ENCODE measurements around the gene PSMC3IP. TPM values are rescaled to one million over a fixed set of nuclear protein-coding genes. Genes with fewer than 3 reads are reported as not detected.
"Not testable (repeated sequence)": the region's sequence is repeated elsewhere in the genome, so short reads cannot be mapped to it uniquely, and the experiment has no call there.

The PSMC3IP gene
- total and polyA plus RNA-seq, 10 donors: 1.9 to 5.6 (median 3.8) TPM

- H3K4me3 ChIP-seq: no peak overlapping the region
- no peaks in the 10 kb centered on the region for H3K9me3 ChIP-seq
- TF ChIP-seq POLR2A (IDR thresholded peaks at IDR 0.05): no peak
- TF ChIP-seq CTCF (IDR thresholded peaks at IDR 0.05 in 8 of 11, conservative IDR thresholded peaks at IDR 0.05 in 3 of 11): no peak
- peak; percentile 27 to 73 (median 48) for TF ChIP-seq POLR2AphosphoS5 (IDR thresholded peaks at IDR 0.05)
- WGBS, 5 donors: 90 to 95% (median 93%) methylated on average over 23 to 39 of the region's 39 CpGs
- no peak for DNase-seq
- peaks cover 0 to 71% (median 44%) of the 10 kb centered on the region in 6 donors for H3K36me3 ChIP-seq
- peaks cover 0 to under 1% (median 0%) of the 10 kb centered on the region in 7 donors for H3K27me3 ChIP-seq (replicated peaks in 1 of 7)
- intact Hi-C loops (cut with DNase I; ENCODE audit: low total_unique reads): no loop called here
- H3K4me1 ChIP-seq: peaks cover 0 to 29% (median 9%) of the 10 kb centered on the region in 6 donors
- peak overlapping the region in 2 of 8 donors; percentile 18 to 55 for H3K27ac ChIP-seq
These were observed 34.1 kb downstream of the PSMC3IP start for GRCh38 chr17:42543190-42544079.

GRCh38 chr17:42541041-42541833 lies 36.3 kb downstream of the PSMC3IP start:
- intact Hi-C loops (cut with DNase I; ENCODE audit: low total_unique reads): no loop called here
- Histone ChIP-seq H3K36me3 (peaks cover 0 to 82% (median 46%) of the 10 kb centered on the region in 6 donors), H3K27ac (peak overlapping the region in 2 of 8 donors; percentile 5 to 28), H3K4me1 (peaks cover 9 to 40% (median 18%) of the 10 kb centered on the region in 6 donors), H3K9me3 (no peaks in the 10 kb centered on the region), H3K4me3 (no peak overlapping the region), H3K27me3 (replicated peaks in 1 of 7) (no peaks in the 10 kb centered on the region)
- DNase-seq: no peak
- WGBS, 5 donors: 73 to 81% (median 78%) methylated on average over 17 of the region's 17 CpGs
- no peak for TF ChIP-seq CTCF (IDR thresholded peaks at IDR 0.05 in 8 of 11, conservative IDR thresholded peaks at IDR 0.05 in 3 of 11)
- TF ChIP-seq POLR2A (IDR thresholded peaks at IDR 0.05): no peak
- no peak for TF ChIP-seq POLR2AphosphoS5 (IDR thresholded peaks at IDR 0.05)

GRCh38 chr17:42540558-42540957 lies 37.0 kb downstream of the PSMC3IP start:
- H3K4me3 ChIP-seq; DNase-seq; H3K27me3 ChIP-seq (replicated peaks in 1 of 7); H3K27ac ChIP-seq; intact Hi-C loops (cut with DNase I; ENCODE audit: low total_unique reads); H3K9me3 ChIP-seq: not testable (repeated sequence)
- Histone ChIP-seq H3K36me3 (peaks cover 0 to 82% (median 46%) of the 10 kb centered on the region in 6 donors), H3K4me1 (peaks cover 10 to 44% (median 21%) of the 10 kb centered on the region in 6 donors)
- 86 to 92% (median 90%) methylated on average over 4 of the region's 4 CpGs for WGBS, 5 donors

GRCh38 chr17:42538482-42538881 lies 39.0 kb downstream of the PSMC3IP start:
- WGBS, 5 donors: 94 to 97% (median 96%) methylated on average over 13 to 14 of the region's 14 CpGs
- TF ChIP-seq CTCF (IDR thresholded peaks at IDR 0.05 in 8 of 11, conservative IDR thresholded peaks at IDR 0.05 in 3 of 11): no peak
- TF ChIP-seq POLR2AphosphoS5 (IDR thresholded peaks at IDR 0.05): no peak

More at GRCh38 chr17:42538482-42538881, 39.0 kb downstream of the PSMC3IP start:
- H3K27ac ChIP-seq: peak overlapping the region in 1 of 8 donors; percentile 9
- no peak overlapping the region for H3K4me3 ChIP-seq
- H3K36me3 ChIP-seq: peaks cover 0 to 61% (median 40%) of the 10 kb centered on the region in 6 donors
- no peak for DNase-seq
- intact Hi-C loops (cut with DNase I; ENCODE audit: low total_unique reads): no loop called here
- H3K4me1 ChIP-seq: peaks cover 15 to 56% (median 28%) of the 10 kb centered on the region in 6 donors
- no peaks in the 10 kb centered on the region for H3K9me3 ChIP-seq
- H3K27me3 ChIP-seq (replicated peaks in 1 of 7): no peaks in the 10 kb centered on the region
